NCI-H2171 (cell line): ENCODE measurements around the gene POPDC3.
"Not testable (repeated sequence)": the region's sequence is repeated elsewhere in the genome, so short reads cannot be mapped to it uniquely, and the experiment has no call there.

Experiments used
- DNase-seq: peaks from one replicate; lab custom pipeline; 2025; lab: John Stamatoyannopoulos, UW

POPDC3 gene, protein sequence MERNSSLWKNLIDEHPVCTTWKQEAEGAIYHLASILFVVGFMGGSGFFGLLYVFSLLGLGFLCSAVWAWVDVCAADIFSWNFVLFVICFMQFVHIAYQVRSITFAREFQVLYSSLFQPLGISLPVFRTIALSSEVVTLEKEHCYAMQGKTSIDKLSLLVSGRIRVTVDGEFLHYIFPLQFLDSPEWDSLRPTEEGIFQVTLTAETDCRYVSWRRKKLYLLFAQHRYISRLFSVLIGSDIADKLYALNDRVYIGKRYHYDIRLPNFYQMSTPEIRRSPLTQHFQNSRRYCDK

DNA sequence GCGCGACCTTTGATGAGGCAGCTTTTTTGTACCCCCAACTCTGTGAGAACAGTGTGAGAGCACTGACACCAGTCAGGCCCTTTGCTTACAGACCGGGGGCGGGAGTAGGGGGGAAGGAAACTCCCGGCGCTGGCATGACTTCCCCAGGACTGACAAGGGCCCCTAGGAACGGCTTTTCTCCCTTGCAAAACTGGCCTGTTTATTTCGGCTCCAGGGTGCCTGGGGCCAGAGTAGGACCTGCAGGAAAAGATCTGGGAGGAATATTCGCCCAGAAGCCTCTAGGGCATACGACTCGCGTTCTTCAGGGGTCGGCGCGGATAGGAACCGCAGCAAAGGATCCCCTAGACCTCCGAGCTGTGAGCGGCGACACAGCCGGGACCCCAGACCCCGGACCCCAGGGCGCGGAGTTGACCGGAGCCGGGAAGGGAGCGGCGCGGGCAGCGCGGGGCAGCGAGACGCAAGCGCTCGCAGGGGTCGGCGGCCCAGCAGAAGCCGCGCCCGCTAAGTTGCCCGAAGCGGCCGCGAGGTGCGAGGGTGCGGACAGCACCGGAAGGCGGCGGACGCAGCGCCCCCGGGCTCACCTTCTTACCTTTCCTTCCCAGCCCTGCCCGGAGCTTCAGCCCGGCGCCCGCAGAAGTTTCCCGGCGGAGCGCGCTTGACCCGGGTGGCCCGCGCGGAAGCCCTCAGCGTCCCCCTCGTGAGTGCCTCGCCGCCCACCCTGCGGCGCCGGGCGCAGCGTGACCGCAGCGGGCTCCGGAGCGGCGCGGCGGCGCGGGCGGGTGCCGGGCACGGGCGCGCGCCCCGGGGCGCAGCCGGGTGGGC is at the start of gene POPDC3:
POPDC3 (minus strand) TSS at position 771 of the 822 bp plus-strand sequence. CDS start 18,105 bp downstream, outside the sequence.
- DNase-seq: no peak

DNA sequence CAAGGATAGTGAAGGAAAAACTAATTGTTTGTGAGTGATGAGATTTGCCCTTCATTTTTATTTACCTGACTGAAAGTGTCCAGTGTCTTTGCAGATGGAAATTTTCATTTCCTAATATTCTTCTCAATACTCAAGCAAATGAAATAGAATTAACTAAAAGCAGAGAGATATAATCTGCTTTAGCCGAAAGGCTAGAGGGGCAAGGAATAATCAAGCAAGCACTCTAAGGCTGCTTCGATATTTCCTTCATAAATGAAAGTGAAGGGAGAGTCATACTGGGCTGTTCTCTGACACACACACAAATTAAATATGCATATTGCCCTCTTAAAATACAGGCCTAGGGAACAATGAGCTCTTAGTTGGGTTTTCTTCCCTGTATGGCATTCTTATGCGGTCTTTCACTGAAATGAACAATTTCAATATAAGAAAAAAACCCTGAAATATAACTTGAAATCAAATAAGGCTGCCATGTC is 47.5 kb upstream of the POPDC3 start:
- DNase-seq: no peak

DNA sequence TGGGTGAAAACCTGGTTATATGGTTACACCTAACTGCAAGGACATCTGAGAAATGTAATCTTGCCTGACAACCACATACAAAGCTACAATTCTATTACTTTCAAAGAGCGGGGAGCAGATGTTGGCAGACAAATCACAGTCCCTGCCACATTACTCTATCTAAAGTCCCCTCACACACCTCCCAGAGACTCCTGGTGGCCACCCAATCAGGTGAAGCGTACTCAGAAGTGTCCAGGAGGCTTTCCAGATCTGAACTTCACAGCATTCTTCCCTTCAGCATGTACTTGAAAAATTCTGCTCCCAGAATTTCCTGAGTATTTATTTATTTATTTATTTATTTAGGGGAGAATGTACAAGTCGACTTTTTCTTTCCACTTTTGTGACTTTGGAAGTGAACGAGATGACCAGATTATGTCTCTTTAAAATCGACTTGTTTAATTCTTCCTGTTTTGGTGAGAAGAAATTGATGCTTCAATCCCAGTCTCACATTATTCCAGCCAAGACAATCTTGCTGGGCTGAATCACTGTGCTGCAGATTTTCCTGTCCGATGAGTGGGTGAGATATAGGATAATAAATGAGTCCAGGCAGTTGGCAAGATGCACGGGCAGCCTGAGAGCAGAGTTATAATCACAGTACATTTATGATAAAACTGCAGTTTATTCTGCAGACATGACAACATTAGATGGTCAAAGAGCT is 46.9 kb upstream of the POPDC3 start:
- no peak for DNase-seq

DNA sequence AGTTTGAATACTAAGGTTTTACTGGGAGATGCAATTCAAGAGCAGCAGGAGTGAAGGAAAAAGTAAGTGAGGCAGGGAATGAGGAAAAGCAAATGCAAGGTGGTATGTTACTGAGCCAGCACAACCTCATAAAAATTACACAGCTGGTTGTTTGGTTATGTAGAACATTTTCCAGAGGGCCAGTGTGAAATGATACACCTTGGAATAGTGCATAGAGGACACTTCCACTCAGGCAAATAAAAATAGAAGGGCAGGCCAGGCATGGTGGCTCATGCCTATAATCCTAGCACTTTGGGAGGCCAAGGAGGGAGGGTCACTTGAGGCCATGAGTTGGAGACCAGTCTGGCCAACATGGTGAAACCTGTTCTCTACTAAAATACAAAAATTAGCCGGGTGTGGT is 43.4 kb upstream of the POPDC3 start:
- no peak for DNase-seq

DNA sequence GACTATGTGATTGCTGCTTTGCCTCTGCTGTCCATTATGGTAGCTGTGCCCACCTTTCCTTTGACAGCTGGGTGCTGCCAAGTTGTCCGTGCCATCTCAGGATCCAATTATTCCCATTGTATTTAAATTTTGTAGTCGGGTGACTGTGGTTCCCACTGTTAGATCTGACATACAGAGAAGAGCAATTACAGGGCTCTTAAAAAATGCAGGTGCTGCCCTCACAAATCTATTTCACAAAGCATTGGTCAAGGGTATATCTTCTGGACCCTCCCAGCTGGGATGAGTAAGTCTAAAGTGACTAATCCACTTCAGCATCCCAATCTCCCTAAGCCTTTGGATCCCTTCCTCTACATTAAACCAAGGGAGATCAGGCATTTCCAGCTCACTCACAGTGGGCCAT is 41.4 kb upstream of the POPDC3 start:
- not testable (repeated sequence) for DNase-seq

DNA sequence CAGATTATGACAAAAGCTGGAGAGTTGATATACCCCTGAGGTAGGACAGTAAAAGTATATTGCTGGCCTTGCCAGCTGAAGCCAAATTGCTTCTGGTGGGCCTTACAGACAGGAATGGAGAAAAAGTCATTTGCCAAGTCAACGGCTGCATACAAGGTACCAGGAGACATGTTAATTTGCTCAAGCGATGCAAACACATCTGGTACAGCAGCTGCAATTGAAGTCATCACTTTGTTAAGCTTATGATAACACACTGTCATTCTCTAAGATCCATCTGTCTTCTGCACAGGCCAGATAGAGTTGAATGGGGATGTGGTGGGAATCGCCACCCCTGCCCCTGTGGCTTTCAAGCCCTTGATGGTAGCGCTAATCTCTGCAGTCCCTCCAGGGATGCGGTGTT is 40.4 kb upstream of the POPDC3 start:
- peak; percentile 65 for DNase-seq

DNA sequence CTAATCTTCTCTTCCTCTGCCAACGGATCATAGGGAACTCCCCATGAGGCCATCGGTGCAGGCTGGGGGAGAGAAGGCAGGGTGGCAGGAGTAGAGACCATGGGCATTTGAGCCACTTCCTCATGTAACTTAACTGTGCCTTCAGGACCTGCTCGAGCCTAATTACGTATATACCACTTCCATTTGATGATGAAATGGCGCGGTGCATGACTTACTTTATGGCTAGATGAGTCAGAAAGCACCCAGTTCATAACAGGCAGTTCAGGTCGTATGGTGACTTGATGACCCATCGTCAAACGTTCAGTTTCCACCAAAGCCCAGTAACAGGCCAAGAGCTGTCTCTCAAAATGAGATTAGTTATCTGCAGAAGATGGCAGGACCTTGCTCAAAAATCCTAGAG is 39.4 kb upstream of the POPDC3 start:
- DNase-seq: not testable (repeated sequence)

DNA sequence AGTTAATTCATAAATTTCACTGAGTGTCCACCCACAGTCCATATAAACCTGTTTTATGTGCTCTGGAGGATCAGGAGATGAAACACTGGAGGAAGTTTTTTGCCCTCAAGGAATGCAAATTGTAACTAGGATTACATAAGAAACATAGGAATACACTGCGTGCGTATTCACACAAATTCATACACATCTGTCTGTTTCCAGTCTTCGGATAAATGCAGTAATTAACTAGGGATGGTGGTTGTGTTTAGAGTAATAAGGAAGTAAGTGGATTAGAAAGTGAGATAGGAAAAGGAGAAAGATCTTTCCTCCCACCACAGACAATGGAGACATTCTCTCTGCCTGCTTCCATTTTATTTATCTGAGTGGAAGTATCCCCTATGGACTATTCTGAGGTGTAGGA is 35.7 kb upstream of the POPDC3 start:
- no peak for DNase-seq

DNA sequence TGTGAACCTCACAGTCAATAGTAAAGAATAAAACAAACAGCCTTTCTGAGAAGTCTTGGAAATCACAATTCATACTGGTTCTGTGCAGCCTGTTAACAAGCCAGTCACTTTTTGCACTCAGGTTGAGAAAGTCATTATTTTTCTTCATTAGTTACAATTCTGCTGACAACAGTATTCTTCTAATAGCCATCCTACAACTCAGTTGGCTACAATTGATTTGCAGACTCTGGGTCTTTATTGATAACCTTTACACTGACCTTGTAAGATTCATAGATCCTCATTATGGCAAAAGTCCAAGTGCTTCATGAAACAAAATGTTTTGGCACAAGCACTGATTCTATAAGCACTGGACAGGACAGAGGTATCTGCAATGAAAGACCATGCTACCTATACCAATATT is 34.9 kb upstream of the POPDC3 start:
- no peak for DNase-seq

DNA sequence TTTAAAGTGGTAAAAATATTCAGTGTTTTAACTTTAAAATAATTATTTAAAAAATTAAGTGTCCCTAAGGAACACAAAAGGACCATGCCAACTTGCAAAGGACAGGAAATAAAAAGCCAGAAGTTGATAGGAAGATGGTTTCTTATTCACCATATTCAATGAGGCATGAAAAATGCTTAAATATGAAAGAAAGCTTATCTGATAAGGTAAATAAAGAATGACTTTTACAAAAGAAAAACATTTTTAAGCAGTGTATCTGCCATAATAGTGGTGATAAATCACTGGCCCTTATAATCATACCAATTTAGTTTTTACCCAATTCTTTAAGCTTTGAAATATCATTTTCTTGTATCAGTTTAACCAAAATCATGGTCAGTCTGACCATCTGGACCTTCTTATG is 33.5 kb upstream of the POPDC3 start:
- DNase-seq: no peak

DNA sequence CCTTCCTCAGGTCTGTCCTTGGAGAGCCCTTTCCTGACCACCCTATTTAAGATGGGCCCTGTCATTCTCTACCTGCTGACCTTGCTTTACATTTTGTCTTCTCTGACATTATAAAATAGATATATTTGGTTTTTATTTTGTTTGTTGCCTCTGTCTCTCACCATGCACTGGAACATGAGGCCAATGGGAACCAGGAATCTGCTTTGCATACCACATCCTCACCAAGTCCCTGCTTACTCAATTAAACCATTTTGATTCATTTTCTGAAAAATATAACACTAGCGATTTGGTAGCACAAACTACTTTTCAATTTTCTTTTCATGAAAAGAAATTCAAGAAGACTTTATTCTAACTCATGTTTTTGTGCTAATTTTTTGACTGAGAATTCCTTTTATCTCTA is 32.8 kb upstream of the POPDC3 start:
- no peak for DNase-seq

DNA sequence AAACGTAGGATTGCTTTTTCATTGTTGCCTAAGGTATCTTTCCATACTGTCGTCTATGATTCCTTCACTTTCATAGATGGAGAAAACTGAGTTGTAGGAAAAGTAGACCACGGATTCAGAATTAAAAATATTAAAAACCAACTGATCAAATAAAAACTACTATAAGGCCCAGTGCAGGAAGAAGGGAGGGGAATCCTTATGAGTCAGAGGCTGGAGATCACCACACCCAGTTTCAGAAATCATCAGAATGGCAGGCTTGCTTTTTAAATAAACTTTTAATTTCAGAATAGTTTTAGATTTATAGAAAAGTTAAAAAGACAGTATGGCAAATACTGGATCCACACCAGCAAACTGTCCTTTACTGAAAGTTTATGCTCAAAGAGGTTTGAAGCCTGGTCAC is 32.0 kb upstream of the POPDC3 start:
- no peak for DNase-seq

DNA sequence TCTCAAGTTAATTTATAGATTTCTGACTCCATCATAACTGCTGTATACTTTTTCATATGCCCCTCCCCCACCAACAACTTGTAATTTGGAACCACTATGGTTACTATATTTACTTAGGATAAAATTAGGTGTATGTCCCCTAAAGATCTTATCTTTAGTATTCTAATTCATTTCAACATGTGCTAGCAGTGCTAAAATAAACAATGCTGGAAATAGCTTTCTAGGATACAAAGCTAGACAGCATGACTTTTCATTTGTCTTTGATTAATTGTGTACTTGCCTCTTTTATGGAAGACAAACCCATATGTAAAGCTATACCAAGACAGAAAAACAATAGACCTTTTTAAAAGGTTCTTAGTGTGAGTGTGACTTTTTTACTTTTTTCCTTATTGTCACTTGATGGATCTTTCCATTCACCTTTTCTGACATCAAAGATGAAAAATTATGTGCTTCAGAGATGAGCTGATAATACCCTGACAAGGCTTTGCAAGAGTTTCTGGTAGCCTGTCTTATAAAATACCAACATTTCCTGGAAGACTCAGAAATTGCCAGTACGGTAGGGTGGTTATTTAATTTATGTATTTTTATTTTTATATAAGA is 31.2 kb upstream of the POPDC3 start:
- no peak for DNase-seq

DNA sequence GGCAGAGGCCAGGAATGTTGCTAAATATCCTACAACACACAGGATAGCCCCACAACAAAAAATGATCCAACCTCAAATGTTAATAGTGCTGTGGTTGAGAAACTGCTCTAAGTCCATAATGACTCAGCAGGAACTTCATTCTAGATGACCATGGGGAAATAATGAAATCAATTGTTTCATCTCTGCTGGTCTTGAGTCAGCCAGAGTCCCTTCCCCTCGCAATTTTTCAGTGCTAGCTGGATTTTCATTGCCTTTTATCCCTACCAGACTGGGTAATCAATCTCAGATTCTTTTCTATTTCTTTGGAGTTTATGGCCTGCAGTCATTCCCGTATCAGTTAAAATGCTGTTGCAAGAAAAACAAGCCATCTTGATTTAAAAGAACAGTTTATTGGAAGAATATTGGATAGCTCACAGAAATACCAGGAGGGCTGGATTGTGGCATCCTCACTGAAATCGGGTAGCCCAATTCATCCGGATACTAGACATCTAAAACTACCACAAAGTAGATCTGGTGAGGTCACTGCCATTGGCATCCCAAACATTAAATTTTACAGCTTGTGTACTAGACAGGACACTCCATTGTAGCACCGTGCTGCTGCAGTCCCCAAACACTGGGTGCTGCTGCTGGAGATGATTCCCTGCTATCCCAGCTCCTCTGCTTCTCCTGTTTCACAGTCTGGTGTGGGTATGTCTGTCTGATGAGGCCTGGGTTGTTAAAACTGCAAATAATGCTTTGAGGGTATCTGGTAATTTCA is 30.3 kb upstream of the POPDC3 start:
- DNase-seq: no peak

DNA sequence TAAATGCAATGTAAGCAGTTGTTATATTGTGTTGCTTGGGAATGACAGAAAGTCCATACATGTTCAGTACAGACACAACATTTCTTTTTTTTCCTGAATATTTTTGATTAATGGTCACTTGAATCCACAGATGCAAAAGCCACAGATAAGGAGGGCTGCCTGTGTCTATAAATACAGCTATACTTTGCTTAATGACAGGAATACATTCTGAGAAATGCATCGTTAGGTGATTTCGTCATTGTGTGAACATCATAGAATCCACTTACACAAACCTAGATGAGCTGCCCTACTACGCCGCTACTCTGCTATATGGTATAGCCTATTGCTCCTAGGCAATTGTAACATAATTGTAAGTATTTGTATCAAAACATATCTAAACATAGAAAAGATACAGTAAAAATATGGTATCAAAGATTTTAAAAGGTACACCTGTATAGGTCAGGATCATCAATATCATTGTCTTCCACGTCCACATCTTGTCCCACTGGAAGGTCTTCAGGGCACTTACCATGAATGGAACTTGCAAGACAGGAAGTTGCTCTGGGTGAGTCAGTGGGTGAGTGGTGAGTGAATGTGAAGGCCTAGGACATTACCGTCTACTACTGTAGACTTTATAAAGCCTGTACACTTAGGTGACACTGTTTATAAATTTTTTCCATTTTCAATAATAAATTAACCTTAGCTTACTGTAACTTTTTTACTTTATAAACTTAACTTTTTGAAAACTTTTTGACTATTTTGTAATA is 27.9 kb upstream of the POPDC3 start:
- no peak for DNase-seq

DNA sequence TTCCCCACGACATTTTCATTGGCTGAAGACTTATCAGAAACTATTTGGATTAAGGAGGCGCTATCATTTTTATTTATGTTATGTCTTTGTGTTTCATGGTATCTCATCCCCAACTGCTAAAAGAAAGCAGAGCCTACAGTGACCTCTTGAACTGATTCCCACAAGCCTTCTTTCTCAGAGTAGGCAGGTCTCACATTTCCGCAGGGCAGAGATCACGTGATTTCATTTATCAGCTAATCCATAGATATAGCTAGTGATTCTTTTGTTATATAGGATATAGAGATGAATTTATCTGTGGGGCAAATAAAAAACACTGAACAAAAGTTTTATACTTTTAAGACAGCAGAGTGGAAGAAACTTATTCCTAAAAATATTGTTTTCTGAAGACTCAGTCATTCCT is 25.0 kb upstream of the POPDC3 start:
- no peak for DNase-seq

DNA sequence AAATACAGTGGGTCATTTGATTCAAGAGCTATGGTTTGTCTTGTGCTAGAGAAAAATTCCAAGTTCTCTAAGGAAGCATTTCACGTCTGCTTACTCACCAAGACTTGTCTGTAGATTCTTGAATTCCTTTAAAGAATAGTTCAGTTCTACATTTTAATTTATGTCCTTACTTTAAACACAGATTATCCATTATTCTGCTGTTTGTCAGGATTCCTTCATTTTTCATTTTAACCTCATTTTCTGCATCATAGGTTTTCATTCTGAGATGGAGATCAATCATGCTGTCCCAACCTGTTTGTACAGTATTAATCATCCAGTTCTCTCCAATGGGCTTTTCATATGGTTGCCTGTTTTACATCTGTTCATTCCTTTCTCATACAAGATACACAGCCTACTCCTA is 24.5 kb upstream of the POPDC3 start:
- DNase-seq: no peak

DNA sequence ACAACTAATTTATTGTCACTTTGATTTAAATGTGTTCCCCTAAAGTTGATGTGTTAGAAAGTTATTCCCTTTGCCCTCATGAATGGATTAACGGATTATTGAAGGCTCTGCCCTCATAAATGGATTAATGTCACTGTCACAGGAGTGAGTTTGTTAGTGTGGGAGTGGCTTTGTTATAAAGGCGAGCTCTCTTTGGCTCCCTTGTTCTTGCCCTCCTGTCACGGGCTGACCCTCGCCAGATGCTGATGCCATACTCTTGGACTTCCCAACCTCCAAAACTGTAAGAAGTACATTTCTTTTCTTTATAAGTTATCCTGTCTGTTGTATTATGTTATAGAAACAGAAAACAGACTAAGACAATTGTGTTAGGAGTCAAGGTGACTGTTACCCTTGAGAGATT is 22.7 kb upstream of the POPDC3 start:
- DNase-seq: no peak

DNA sequence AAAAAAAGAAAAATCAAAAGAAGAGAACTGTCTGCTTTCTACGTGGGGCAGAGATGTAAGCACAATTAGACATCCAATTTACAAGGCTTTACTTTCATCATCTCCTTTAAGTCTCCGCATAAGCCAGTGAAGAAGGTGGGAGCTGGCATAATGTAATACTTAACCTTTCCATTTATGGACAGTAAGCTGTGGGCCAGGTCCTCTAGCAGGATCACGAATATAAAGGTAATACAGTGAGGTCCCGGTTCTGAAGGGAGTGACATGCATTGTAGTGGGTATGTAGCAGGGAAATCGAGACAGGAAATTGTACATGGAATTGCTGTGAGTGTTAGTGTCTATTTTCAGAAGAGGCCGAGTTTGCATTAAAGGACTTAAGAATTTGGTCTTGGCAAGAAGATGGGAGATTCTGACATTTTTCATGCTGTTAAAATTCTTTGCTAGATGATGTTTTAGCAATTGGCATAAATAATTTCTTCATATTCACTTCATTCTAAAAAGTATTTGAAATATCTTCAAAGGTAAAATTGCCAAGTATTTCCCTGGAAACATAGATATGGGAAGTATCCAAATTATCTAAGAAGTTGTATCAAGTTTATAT is 20.4 kb upstream of the POPDC3 start:
- no peak for DNase-seq

DNA sequence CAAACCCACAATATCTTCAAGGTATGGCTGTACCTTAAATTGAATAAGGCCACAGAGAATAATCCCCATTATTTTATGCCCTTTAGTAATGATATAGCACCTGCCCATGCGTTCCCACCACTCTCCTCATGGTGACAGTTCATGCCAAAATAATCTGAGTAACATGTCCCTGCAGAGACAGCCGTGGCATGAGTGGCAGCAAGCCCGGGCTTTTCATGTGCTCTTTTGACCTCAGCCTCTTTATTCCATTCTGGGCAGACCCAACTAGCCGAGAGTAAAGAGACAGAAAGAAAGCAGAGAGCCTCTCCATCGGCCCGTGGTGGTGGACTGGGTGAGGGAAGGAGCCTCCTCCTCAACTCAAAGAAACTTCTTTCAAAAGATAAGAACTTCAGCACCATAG is 19.9 kb upstream of the POPDC3 start:
- DNase-seq: no peak

DNA sequence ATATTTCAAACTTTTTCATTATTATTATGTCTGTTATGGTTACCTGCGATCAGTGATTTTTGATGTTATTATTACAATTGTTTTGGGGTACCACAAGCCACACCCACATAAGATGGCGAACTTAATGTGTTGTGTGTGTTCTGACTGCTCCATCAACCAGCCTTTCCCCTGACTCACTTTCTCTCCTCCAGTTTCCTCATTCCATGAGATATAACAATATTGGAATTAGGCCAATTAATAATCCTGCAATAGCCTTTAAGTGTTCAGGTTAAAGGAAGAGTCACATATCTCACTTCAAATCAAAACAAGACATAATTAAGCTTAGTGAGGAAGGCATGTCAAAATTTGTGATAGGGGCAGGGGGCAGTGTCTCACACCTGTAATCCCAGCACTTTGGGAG is 16.3 kb upstream of the POPDC3 start:
- no peak for DNase-seq
